GM12892 (cell line): ENCODE results near the gene ZNF581.

Source experiments
- DNase-seq: peaks from one replicate; pipeline ENCODE4 v3.0.0; 2011; ENCODE audit not compliant: insufficient read length
- FAIRE-seq: peaks from 2 replicates; lab custom pipeline; 2011; peaks lifted over from hg19 to GRCh38; lab: Jason Lieb, UNC
- POLR2A ChIP-seq: IDR thresholded peaks from 2 replicates; pipeline ENCODE4 v1.6.1; 2011; ENCODE audit warnings: low read depth, low read length, control low read depth
- POLR2AphosphoS5 ChIP-seq: IDR thresholded peaks from 2 replicates; pipeline ENCODE4 v1.6.1; 2011; ENCODE audit warnings: low read depth, low read length, control low read depth
- TAF1 ChIP-seq: IDR thresholded peaks from 2 replicates; pipeline ENCODE4 v1.6.1; 2011; ENCODE audit warnings: low read depth, mild to moderate bottlenecking, control low read depth, low read length, borderline replicate concordance

ZNF581 gene

DNA sequence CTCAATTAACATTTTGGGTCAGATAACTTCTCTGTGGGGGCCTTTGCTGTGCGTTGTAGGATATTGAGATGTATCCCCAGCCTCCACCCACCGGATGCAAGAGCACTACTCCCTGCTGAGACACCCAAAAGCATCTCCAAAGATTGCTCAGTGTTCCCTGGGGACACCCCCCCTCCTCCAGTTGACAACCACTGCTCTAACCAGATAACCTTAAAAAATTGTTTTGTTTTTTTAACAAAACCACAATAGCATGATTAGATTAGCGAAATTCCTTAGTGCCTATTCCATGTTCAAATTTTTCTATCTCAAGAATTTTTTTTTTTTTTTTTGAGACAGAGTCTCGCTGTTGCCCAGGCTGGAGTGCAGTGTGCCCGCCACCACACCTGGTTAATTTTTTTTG lies 29.0 kb downstream of the ZNF581 start:
- DNase-seq (no peak), FAIRE-seq (no peak)
- TF ChIP-seq POLR2A (no peak), TAF1 (no peak), POLR2AphosphoS5 (no peak)

DNA sequence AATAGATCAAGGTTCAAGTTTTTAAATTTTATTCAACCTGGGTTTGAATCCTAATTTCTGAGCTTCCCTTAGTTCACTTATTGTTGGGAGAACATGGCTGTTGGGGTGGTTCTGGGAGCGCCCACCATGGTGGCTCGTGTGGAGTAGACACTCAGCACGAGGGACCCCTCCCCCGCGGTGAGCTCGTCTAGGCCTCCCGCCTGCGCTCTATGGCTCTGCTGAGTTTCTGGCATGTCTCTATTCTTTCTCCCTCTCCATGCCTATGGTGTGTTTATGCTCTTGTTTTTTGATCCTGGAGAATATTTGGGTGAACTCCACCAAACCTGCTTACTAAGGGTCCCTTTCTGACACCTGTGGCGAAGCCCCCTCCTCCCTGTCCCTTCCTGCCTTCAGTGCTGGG lies 30.0 kb downstream of the ZNF581 start:
- DNase-seq (no peak), FAIRE-seq (no peak)
- no peak for TF ChIP-seq POLR2AphosphoS5
- no peak for TF ChIP-seq POLR2A
- no peak for TF ChIP-seq TAF1

DNA sequence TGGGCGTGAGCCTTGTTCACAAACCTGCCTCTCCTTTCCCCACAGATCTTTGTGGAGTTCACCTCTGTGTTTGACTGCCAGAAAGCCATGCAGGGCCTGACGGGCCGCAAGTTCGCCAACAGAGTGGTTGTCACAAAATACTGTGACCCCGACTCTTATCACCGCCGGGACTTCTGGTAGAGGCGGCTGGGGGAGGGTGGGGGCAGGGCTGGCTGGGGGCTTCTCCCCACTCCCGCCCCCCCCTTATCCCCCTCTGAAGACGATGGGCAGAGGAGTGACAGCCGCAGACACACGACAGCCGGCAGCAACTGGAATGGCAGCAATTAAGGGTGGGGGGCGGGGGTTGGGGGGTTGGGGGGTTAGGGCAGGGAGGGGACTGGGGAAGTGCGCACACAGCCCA lies 30.4 kb downstream of the ZNF581 start:
- TF ChIP-seq TAF1 (no peak), POLR2AphosphoS5 (no peak), POLR2A (no peak)
- no peak for FAIRE-seq

DNA sequence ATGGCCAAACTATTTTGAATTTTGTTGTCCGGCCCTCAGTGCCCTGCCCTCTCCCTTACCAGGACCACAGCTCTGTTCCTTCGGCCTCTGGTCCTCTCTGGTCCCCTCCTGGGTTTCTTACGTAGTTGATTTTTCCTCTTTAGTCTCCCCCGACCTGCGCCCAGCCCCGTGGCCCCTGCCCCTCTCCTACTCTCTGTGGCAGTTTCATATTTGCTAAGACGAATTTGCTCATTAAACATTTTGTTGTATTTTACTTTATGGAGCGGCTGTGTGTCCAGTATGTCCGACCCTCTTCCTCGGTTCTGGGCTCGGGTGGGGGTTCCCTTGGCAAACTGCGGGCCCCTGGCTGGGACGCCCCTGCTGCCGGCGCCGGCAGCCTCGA lies 31.0 kb downstream of the ZNF581 start:
- TF ChIP-seq POLR2AphosphoS5 (no peak), POLR2A (no peak), TAF1 (no peak)
- DNase-seq (no peak), FAIRE-seq (no peak)

More for the DNA sequence above, 30.4 kb downstream of the ZNF581 start:
- no peak for DNase-seq

DNA sequence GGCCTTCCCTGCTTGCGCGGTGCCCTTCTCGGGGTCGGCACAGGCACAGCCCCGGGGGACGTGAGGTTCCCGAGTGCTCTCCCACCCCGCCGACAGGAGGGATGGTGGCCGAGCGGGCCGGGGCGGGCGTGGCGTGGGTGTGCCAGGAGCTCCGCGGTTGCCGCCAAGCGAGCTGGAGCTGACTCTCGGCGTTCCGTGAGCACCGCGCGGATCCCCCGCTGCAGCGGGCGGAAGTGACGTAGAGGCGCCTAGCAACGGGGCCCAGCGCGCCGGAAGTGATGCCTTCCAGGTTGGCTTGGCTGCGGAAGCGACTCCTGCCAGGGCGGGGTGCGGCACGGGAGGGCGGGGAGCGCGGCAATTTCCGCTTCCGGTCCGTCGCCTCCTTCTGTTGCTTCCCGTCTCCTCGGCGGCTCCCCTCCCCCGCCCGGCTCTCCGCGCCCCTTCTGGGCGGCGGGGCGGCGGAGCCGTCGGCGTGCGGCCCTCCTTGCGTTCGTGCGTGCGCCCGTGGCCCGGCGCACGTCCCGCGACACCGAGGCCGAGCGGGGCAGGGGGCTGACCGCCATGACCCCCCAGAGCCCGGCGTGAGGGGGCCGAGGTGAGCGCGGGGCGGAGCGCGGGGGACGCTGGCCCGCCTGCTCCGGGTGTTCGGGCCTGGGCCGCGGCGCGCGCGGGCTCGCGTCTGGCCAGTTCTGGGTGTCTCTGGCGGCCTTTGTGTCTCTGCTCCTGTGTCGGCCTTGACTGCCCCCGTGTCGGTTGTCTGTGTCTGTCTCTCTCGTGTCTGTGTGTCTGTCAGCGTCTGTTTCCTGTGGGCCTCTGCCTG lies 31.6 kb downstream of the ZNF581 start, which contains the start of gene EPN1:
TSS of gene EPN1 (plus strand) at position 386 of the 820 bp plus-strand sequence. CDS start 3,402 bp downstream, outside the sequence.
- FAIRE-seq (peak; percentile 97), DNase-seq (peak; percentile 100)
- TF ChIP-seq POLR2AphosphoS5 (peak; percentile 73; the same call in 1 of the 2 replicates), TAF1 (no peak), POLR2A (peak; percentile 72)

DNA sequence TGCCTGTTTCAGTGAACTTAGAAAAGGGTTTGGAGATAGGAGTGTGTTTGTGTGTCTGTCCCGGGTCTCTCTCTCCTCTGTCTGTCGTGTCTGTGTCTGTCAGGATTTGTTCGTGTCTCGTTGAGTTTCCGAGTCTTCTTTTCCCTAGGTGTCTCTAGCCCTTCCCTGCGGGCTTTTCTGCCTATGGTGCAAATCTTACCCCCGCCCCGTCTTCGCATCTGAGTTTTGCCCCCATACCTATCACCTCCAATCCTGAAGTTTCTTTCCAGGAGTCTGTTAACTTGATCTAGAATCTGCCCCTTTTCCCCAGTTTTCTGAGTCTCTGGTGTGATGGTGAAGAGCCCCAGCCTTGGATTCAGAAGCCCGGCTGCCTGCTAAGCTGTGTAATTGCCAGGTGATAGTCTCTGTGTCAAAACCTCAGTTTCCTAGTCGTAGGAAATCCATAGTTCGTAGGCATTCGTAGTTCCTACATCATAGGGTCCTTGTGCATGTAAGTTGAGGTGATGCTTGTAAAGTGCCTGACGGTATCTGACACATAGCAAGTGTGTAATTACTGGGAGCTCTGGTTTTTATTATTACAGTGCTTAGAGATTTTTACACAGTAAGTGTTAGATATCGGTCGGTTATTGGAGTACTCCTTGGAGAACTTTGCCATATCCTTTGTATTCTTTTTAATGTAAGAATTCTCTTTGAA lies 32.4 kb downstream of the ZNF581 start:
- DNase-seq (no peak), FAIRE-seq (peak; percentile 33)
- TF ChIP-seq POLR2A (no peak), TAF1 (no peak), POLR2AphosphoS5 (no peak)

DNA sequence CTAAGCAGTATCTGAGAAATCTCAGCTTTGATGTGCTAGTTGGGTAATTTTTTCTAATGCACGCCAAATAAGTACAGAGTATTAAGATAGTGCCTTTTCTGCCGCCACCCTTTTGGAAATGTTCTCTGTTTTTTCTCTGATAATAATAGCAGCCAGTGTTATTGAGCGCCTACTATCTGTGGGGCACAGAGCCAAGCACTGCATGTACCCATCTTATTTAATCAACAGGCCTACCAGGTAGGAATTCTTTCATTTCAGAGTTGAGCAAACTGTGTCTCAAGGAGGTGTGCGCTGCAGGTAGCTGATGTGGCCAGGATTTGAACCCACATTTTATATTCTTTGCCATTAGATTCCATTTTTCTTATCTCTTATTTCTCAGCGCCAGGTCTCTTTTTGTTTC lies 32.9 kb downstream of the ZNF581 start:
- no peak for DNase-seq
- TF ChIP-seq TAF1 (no peak), POLR2AphosphoS5 (no peak), POLR2A (no peak)
- no peak for FAIRE-seq

DNA sequence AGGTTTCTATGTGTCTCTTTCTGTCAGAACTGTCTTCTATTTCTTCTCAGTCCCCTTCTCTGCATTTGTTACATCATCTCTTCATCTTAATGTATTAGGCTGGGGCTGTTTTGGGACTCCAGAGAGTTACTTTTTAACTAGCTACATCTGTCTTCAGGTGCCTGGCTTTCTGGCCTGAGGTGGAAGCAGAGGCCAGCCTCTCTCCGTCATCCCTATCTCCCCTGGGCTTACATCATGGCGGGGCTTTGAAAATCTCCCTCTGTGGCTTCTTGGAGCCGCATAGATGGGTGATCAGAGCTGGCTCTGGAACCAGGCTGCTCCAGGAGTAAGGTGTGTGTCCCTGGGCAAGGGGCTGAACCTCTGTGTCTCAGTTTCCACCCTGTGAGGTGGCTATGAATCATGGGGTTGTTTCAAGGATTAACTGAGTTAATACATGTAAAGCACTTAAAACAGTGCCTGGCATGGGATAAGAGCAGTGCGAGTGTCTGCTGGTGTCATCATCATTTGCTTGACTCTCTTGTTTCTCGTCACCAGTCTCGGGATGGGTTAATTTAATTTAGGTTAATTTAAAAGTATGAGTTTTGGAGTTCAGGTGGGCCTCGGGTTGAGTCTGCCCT lies 33.5 kb downstream of the ZNF581 start:
- TF ChIP-seq POLR2A: no peak
- no peak for TF ChIP-seq TAF1
- TF ChIP-seq POLR2AphosphoS5: no peak
- FAIRE-seq (peak; percentile 21), DNase-seq (no peak)

DNA sequence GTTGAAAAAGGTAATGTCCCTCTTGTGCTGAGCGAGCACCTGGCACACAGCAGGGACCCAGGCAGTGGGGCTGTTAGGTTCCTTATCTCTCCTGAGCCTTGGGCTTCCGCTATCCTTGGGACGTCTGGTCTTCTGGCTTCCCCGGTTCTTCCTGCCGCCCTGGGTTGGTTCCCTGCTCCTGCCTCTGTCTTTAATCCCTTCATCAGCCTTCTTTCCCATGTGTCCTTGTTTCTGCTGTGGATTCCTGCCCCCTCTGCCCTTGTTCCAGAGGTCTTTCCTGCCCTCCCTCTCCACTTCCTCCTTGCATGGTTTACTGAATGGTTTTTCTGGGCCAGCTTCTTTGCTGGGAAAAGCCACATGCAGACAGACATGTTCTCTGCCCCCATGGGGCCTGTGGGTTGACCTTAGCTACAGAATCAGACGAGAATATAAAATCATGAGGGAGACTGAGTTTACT lies 34.2 kb downstream of the ZNF581 start:
- DNase-seq (no peak), FAIRE-seq (no peak)
- TF ChIP-seq POLR2AphosphoS5: no peak
- no peak for TF ChIP-seq POLR2A
- TF ChIP-seq TAF1: no peak

DNA sequence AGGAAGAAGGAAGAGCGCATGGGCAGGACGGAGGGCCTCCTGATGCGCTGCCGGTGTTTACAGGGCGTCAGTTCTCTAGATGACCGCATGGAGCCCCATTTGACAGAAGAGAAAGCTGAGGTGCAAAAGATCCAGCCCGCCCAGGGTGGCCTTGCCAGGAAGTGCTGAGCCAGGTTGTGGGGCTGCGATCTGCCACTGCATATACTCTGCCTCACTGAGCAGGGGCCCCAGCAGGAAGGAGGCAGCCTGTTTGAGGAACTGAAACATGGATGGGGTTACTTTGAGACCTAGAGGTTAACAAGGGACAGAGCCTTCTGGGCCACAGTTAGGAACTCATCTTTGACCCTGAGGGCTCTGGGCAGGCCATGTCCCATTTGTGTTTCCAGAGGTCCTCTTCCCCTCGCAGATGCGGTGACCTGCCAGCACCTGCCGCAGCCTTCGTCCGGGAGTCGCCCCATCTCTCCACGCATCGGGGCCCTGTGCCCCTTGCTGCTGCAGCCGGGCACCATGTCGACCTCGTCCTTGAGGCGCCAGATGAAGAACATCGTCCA lies 34.7 kb downstream of the ZNF581 start:
- DNase-seq: peak; percentile 70
- peak; percentile 92 for FAIRE-seq
- TF ChIP-seq POLR2A: peak; percentile 67; the same call in 1 of the 2 replicates
- 0 out of 2 replicates have a peak, but pooled peaks have one; percentile 26 for TF ChIP-seq TAF1
- TF ChIP-seq POLR2AphosphoS5: peak; percentile 74
